ENCODE data around the gene PIBF1.

GRCh38 chr13:72908416-72908815 lies 126.5 kb downstream of the PIBF1 start:
- TF ChIP-seq POLR2A (IDR thresholded peaks at IDR 0.05) (no peak), CTCF (IDR thresholded peaks at IDR 0.05) (no peak)

All from lower leg skin (tissue), 3 donors.